H1 (cell line): Measurements from ENCODE around the gene SAXO1. TPM values are rescaled to one million over a fixed set of nuclear protein-coding genes. Genes with fewer than 3 reads are reported as not detected.

ENCODE experiments used
- BACH1 ChIP-seq: IDR thresholded peaks from 2 replicates; pipeline ENCODE4 v1.6.1; 2012; ENCODE audit warnings: low read length, improper control_type of control experiment
- CHD1 ChIP-seq: IDR thresholded peaks from 2 replicates; pipeline ENCODE4 v1.6.1; 2012; ENCODE audit warnings: low read depth, low read length, improper control_type of control experiment
- GTF2F1 ChIP-seq: IDR thresholded peaks from 2 replicates; pipeline ENCODE4 v1.6.1; 2012; ENCODE audit warnings: low read depth, low read length, improper control_type of control experiment, borderline replicate concordance
- HDAC2 ChIP-seq, 2 experiments: fragments of 300-600 bp in 1 of 2; sonication (generic) in 1 of 2; IDR thresholded peaks; 2 replicates each; pipeline ENCODE4 v1.6.1; 2011 to 2012; ENCODE audit warnings: low read depth in 2 of 2, low read length in 2 of 2, mild to moderate bottlenecking in 2 of 2, moderate library complexity in 2 of 2, borderline replicate concordance in 1 of 2, inconsistent platforms in 1 of 2
- PHF8 ChIP-seq: fragments of 200-600 bp; sonication (generic); conservative IDR thresholded peaks from 2 replicates; pipeline ENCODE4 v1.7.1; 2012; ENCODE audit warnings: low read depth, mild to moderate bottlenecking, inconsistent platforms, low read length, moderate library complexity
- RNF2 ChIP-seq: fragments of 200-900, 300-1000 bp; sonication (generic); IDR thresholded peaks from 2 replicates; pipeline ENCODE4 v1.7.1; 2016; ENCODE audit warnings: borderline replicate concordance, low read depth, mild to moderate bottlenecking, antibody characterized with exemption, low read length; ENCODE audit not compliant: poor library complexity, severe bottlenecking; ENCODE audit errors: missing control alignments
- polyA plus RNA-seq, 7 experiments: library from polyadenylated mRNA; depleted of rRNA in 3 of 7; stranded (reverse) in 5 of 7; unstranded in 2 of 7; fragments of >200 nt in 5 of 7; fragments of 200-250 nt in 2 of 7; gene quantifications; 1 replicate in 5 of 7; 2 replicates in 1 of 7; 4 replicates in 1 of 7; pipeline versions ENCODE4 v1.2.1 to v1.2.3, GENCODE V29; 2011 to 2013; ENCODE audit warnings: missing spikeins in 2 of 7, mixed read lengths in 2 of 7
- total RNA-seq: library from RNA; stranded (reverse); fragmentation: NEBNext Ultra II Directional; extraction: Animal tissue kit (Norgen Biotek cat#: 25700); gene quantifications from 2 replicates; pipeline ENCODE4 v1.2.1, GENCODE V29; 2021
- TF ChIP-seq, protein P1 (sequence below): fragments of 300-600 bp; sonication (generic); IDR thresholded peaks from 2 replicates; pipeline ENCODE4 v1.7.1; 2012; ENCODE audit warnings: low read length, moderate library complexity, mild to moderate bottlenecking, inconsistent platforms; ENCODE audit not compliant: insufficient replicate concordance

Gene SAXO1
- total and polyA plus RNA-seq, 2 of the 8 experiments (the other 6 are each of a cell fraction or from before 2014, with no cell fraction given) = 0.11 to 0.20 TPM

DNA sequence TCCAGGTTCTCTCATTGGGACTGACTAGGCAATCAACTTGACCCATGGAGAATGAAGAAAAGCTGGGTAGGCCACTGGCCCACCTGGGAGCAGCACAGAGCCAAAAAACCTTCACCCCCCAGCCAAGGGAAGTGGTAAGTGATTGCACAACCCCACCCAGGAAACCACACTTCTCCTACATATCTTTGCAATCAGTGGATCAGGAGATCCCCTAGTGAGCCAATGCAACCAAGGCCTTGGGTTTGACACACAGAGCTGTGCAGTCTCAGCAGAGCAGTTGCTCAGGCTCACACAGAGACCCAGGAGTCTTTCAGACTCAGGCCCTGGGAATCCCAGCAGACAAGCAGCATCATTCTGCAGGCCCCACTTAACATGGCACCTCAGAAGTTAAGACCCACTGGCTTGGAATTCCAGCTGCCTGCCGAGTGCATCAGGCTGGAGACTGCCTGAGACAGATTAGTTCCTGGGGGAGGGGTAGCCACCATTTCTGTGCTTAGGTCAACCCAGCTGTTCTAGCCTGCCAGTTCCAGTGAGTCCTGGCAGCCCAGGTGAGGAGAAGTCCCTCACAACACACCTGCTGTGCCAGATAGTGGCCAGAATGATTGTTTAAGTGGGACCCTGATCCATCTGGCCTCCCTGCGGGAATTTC is 136.4 kb downstream of the SAXO1 start (continued):
- TF ChIP-seq, protein P1, sequence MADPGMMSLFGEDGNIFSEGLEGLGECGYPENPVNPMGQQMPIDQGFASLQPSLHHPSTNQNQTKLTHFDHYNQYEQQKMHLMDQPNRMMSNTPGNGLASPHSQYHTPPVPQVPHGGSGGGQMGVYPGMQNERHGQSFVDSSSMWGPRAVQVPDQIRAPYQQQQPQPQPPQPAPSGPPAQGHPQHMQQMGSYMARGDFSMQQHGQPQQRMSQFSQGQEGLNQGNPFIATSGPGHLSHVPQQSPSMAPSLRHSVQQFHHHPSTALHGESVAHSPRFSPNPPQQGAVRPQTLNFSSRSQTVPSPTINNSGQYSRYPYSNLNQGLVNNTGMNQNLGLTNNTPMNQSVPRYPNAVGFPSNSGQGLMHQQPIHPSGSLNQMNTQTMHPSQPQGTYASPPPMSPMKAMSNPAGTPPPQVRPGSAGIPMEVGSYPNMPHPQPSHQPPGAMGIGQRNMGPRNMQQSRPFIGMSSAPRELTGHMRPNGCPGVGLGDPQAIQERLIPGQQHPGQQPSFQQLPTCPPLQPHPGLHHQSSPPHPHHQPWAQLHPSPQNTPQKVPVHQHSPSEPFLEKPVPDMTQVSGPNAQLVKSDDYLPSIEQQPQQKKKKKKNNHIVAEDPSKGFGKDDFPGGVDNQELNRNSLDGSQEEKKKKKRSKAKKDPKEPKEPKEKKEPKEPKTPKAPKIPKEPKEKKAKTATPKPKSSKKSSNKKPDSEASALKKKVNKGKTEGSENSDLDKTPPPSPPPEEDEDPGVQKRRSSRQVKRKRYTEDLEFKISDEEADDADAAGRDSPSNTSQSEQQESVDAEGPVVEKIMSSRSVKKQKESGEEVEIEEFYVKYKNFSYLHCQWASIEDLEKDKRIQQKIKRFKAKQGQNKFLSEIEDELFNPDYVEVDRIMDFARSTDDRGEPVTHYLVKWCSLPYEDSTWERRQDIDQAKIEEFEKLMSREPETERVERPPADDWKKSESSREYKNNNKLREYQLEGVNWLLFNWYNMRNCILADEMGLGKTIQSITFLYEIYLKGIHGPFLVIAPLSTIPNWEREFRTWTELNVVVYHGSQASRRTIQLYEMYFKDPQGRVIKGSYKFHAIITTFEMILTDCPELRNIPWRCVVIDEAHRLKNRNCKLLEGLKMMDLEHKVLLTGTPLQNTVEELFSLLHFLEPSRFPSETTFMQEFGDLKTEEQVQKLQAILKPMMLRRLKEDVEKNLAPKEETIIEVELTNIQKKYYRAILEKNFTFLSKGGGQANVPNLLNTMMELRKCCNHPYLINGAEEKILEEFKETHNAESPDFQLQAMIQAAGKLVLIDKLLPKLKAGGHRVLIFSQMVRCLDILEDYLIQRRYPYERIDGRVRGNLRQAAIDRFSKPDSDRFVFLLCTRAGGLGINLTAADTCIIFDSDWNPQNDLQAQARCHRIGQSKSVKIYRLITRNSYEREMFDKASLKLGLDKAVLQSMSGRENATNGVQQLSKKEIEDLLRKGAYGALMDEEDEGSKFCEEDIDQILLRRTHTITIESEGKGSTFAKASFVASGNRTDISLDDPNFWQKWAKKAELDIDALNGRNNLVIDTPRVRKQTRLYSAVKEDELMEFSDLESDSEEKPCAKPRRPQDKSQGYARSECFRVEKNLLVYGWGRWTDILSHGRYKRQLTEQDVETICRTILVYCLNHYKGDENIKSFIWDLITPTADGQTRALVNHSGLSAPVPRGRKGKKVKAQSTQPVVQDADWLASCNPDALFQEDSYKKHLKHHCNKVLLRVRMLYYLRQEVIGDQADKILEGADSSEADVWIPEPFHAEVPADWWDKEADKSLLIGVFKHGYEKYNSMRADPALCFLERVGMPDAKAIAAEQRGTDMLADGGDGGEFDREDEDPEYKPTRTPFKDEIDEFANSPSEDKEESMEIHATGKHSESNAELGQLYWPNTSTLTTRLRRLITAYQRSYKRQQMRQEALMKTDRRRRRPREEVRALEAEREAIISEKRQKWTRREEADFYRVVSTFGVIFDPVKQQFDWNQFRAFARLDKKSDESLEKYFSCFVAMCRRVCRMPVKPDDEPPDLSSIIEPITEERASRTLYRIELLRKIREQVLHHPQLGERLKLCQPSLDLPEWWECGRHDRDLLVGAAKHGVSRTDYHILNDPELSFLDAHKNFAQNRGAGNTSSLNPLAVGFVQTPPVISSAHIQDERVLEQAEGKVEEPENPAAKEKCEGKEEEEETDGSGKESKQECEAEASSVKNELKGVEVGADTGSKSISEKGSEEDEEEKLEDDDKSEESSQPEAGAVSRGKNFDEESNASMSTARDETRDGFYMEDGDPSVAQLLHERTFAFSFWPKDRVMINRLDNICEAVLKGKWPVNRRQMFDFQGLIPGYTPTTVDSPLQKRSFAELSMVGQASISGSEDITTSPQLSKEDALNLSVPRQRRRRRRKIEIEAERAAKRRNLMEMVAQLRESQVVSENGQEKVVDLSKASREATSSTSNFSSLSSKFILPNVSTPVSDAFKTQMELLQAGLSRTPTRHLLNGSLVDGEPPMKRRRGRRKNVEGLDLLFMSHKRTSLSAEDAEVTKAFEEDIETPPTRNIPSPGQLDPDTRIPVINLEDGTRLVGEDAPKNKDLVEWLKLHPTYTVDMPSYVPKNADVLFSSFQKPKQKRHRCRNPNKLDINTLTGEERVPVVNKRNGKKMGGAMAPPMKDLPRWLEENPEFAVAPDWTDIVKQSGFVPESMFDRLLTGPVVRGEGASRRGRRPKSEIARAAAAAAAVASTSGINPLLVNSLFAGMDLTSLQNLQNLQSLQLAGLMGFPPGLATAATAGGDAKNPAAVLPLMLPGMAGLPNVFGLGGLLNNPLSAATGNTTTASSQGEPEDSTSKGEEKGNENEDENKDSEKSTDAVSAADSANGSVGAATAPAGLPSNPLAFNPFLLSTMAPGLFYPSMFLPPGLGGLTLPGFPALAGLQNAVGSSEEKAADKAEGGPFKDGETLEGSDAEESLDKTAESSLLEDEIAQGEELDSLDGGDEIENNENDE = no peak
- no peak for TF ChIP-seq HDAC2 (IDR thresholded peaks at IDR 0.05; ENCODE audit: borderline replicate concordance in 1 of 2, low read depth in 2 of 2, low read length in 2 of 2)
- no peak for TF ChIP-seq RNF2
- TF ChIP-seq GTF2F1 = no peak
- TF ChIP-seq CHD1 = no peak
- TF ChIP-seq PHF8 = no peak
- no peak for TF ChIP-seq BACH1
